Stomach (tissue), 9 donors: ENCODE results near the gene DDAH1. TPM values are rescaled to one million over a fixed set of nuclear protein-coding genes. Genes with fewer than 3 reads are reported as not detected.

Experiments
- DNase-seq, 2 donors: peaks; one replicate each; pipeline versions ENCODE4 v3.0.0 to v3.0.0-alpha.2; 2013 to 2019
- H3K27ac ChIP-seq, 5 donors: fragments of 200-600 bp in 4 of 5; sonication (generic) in 4 of 5; one replicate each; pipeline ENCODE4 v1.5.1; 2013 to 2019; ENCODE audit warnings: mild to moderate bottlenecking in 1 of 5, moderate library complexity in 1 of 5
- H3K27me3 ChIP-seq, 3 donors: fragments of 200-600 bp; sonication (generic); one replicate each; pipeline ENCODE4 v1.5.1; 2017 to 2019; ENCODE audit warnings: mixed run types in 1 of 3
- H3K36me3 ChIP-seq, 4 donors: fragments of 200-600 bp; sonication (generic); 1 replicate in 3 of 4; 2 replicates in 1 of 4; pipeline ENCODE4 v1.5.1; 2016 to 2019
- H3K4me1 ChIP-seq, 4 donors: fragments of 200-600 bp; sonication (generic); one replicate each; pipeline ENCODE4 v1.5.1; 2016 to 2019
- H3K4me3 ChIP-seq, 4 donors: fragments of 200-600 bp; sonication (generic) in 3 of 4; one replicate each; pipeline ENCODE4 v1.5.1; 2016 to 2019; ENCODE audit warnings: mild to moderate bottlenecking in 1 of 4
- H3K9me3 ChIP-seq, 4 donors: fragments of 200-600 bp; sonication (generic); one replicate each; pipeline ENCODE4 v1.5.1; 2016 to 2019
- EP300 ChIP-seq: sonication (generic); formaldehyde crosslinking; IDR thresholded peaks from one replicate; pipeline ENCODE4 v1.6.1; 2017; ENCODE audit warnings: antibody characterized with exemption
- POLR2A ChIP-seq, 4 donors: fragments of 450-650 bp; IDR thresholded peaks; one replicate each; pipeline ENCODE4 v1.6.1; 2016; ENCODE audit warnings: antibody characterized with exemption in 4 of 4, control low read depth in 2 of 4, mild to moderate bottlenecking in 1 of 4, moderate library complexity in 1 of 4
- POLR2AphosphoS5 ChIP-seq, 3 donors: sonication (generic); formaldehyde crosslinking; IDR thresholded peaks; one replicate each; pipeline ENCODE4 v1.6.1; 2016; ENCODE audit warnings: antibody characterized with exemption in 3 of 3
- WGBS, 5 donors: extraction: QIAGEN DNeasy Blood & Tissue Kit in 3 of 5; methylation state at CpG; one replicate each; pipeline versions ENCODE4 v1.1.5 to v1.1.7; 2013 to 2018; 5-methylcytosine and 5-hydroxymethylcytosine counted together
- intact Hi-C: fragments of 100-400 bp; cut with DNase I; formaldehyde crosslinking; loops from one replicate; pipeline ENCODE4 v1.15.1; 2023; ENCODE audit warnings: low total_unique reads
- polyA plus RNA-seq, 3 donors: library from polyadenylated mRNA; stranded (reverse); fragments of 200-250 nt; gene quantifications; one replicate each; pipeline ENCODE4 v1.2.3, GENCODE V29; 2013
- total RNA-seq, 5 donors: library from RNA; depleted of rRNA; stranded (reverse); fragments of >200 nt; gene quantifications; one replicate each; pipeline versions ENCODE4 v1.1.0 to v1.2.3, GENCODE V29; 2014 to 2016
- TF ChIP-seq, protein P1 (sequence below), 7 experiments: fragments of 450-650 bp in 4 of 7; fragments of 200-600 bp in 3 of 7; sonication (generic) in 3 of 7; IDR thresholded peaks; one replicate each; pipeline ENCODE4 v1.5.1; 2016 to 2019; ENCODE audit warnings: antibody characterized with exemption in 7 of 7, control low read depth in 2 of 7, mild to moderate bottlenecking in 1 of 7
- donor health status: healthy with polysubstance abuse.
- donor health status: Bipolar disorder and iron deficiency.
- donor health status: healthy.

The DDAH1 gene
- total and polyA plus RNA-seq, 8 donors = 10.6 to 113 (median 42.3) TPM

DNA sequence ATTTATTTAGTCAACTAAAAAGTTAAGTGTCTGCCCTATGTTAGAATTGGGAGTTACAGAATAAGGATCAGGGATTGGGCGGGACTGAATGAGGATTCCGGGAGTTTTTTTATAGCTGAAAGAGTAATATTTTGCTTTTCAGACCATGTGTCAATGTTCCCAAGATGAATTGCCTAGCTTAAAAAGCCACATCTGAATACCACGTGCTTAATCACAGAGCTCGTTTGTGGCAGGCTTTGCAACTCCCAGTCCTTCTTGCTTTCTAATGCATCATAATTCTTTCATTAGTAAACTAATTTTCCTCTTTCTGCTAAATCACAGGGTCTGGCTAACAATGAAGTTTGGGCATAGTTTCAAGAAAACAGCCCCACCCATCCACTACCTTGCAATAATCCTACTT lies 184.3 kb downstream of the DDAH1 start:
- WGBS, 5 donors = 67 to 82% (median 75%) methylated on average over 4 of the region's 4 CpGs
- no peak overlapping the region for H3K27ac ChIP-seq
- H3K4me1 ChIP-seq = peaks cover 0 to 30% (median 17%) of the 10 kb centered on the region in 4 donors
- DNase-seq = no peak
- TF ChIP-seq EP300 (no peak), POLR2AphosphoS5 (IDR thresholded peaks at IDR 0.05) (no peak), POLR2A (IDR thresholded peaks at IDR 0.05) (no peak)
- TF ChIP-seq, protein P1, sequence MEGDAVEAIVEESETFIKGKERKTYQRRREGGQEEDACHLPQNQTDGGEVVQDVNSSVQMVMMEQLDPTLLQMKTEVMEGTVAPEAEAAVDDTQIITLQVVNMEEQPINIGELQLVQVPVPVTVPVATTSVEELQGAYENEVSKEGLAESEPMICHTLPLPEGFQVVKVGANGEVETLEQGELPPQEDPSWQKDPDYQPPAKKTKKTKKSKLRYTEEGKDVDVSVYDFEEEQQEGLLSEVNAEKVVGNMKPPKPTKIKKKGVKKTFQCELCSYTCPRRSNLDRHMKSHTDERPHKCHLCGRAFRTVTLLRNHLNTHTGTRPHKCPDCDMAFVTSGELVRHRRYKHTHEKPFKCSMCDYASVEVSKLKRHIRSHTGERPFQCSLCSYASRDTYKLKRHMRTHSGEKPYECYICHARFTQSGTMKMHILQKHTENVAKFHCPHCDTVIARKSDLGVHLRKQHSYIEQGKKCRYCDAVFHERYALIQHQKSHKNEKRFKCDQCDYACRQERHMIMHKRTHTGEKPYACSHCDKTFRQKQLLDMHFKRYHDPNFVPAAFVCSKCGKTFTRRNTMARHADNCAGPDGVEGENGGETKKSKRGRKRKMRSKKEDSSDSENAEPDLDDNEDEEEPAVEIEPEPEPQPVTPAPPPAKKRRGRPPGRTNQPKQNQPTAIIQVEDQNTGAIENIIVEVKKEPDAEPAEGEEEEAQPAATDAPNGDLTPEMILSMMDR (IDR thresholded peaks at IDR 0.05) = no peak
- H3K36me3 ChIP-seq = no peaks in the 10 kb centered on the region
- H3K27me3 ChIP-seq = no peaks in the 10 kb centered on the region
- no peak overlapping the region for H3K4me3 ChIP-seq
- no peaks in the 10 kb centered on the region for H3K9me3 ChIP-seq
- intact Hi-C loops = no loop called here

DNA sequence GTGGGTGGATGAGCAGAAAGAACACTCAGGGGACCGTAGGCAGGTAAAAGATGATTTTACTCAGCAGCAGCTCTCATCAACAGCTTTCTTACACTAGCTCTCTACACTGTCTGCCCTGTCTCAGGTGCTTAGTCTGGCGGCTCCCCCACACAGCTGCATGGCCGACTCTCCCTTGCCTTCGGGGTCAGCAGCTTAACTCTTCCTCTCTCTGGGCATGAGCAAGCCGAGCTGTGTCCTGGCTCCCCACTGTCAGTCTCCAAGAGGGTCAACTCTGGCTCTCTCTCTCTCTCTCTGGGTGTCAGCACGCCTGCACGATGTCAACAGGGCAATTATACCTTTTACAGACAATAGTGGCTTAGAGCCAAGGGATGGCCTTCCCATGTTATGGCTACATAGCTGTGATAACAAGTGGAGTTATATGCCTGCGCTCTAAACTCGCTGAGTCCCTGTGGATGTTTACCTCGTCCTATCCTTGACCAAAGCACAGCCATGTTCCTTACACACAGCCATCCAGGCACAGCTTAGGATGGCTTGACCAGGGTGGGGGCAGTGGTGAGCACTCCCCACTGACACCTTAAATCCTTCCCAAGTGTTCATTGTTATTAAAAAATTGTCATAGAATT lies 185.4 kb downstream of the DDAH1 start:
- Histone ChIP-seq H3K9me3 (no peaks in the 10 kb centered on the region), H3K4me1 (peaks cover 0 to 40% (median 26%) of the 10 kb centered on the region in 4 donors), H3K4me3 (no peak overlapping the region), H3K36me3 (no peaks in the 10 kb centered on the region), H3K27me3 (no peaks in the 10 kb centered on the region), H3K27ac (peak overlapping the region; percentile 5 to 80 (median 67))
- TF ChIP-seq POLR2A (IDR thresholded peaks at IDR 0.05) = no peak
- no peak for TF ChIP-seq EP300
- no peak for TF ChIP-seq POLR2AphosphoS5 (IDR thresholded peaks at IDR 0.05)
- TF ChIP-seq, protein P1 (IDR thresholded peaks at IDR 0.05) = no peak
- DNase-seq = no peak
- intact Hi-C loops = no loop called here
- 76 to 89% (median 78%) methylated on average over 9 to 10 of the region's 10 CpGs for WGBS, 5 donors

DNA sequence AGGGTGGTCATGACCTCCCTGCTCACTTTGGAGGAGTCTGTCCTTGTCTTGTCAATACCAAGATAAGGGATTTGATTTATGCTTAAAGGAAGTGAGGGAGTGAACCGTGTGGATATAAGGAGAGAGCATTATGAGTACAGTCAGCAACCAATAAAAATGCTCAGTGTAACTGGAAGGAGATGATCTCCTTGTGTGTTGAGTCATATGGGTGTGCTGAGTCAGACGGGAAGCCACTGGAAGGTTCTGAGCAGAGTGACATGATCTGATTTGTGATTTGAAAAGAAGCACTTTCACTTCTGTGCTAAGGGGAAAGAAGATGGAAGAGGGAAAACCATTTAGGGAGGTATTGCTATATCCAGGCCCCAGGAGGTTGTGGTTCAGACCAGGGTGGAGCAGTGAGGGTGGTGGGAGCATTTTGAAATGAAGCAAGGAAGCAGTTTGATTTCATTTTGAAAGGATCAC lies 186.1 kb downstream of the DDAH1 start:
- peak; percentile 53 to 66 for DNase-seq
- Histone ChIP-seq H3K27ac (peak overlapping the region; percentile 5 to 80 (median 67)), H3K27me3 (no peaks in the 10 kb centered on the region), H3K36me3 (no peaks in the 10 kb centered on the region), H3K9me3 (no peaks in the 10 kb centered on the region), H3K4me1 (peaks cover 0 to 45% (median 31%) of the 10 kb centered on the region in 4 donors), H3K4me3 (no peak overlapping the region)
- WGBS, 5 donors = 13 to 20% (median 15%) methylated on average over 2 of the region's 2 CpGs
- intact Hi-C loops = no loop called here
- TF ChIP-seq, protein P1 (IDR thresholded peaks at IDR 0.05) = no peak
- TF ChIP-seq POLR2A (IDR thresholded peaks at IDR 0.05) = no peak
- TF ChIP-seq POLR2AphosphoS5 (IDR thresholded peaks at IDR 0.05) = peak in 2 of 3 donors; percentile 38 to 79
- no peak for TF ChIP-seq EP300

DNA sequence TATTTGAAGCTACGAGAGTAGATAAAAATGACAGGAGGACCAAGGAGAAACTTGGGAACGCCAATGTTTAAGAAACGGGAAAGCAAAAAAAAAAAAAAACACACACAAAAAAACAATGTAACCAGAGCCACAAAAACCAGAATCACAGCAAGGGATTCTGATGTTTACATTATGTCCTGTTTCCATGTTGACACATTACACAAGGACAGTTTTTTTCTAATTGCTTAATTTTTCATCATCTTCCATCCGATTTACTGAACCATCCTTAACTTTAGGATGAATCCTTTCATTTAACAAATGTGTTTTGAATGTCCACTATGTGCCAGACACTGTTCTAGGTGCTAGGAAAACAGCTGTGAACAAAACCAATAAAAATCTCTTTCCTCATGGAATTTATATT lies 187.2 kb downstream of the DDAH1 start:
- DNase-seq = no peak
- TF ChIP-seq POLR2A (IDR thresholded peaks at IDR 0.05) (no peak), EP300 (no peak), POLR2AphosphoS5 (IDR thresholded peaks at IDR 0.05) (no peak)
- TF ChIP-seq, protein P1 (IDR thresholded peaks at IDR 0.05) = no peak
- intact Hi-C loops = no loop called here
- Histone ChIP-seq H3K4me1 (peaks cover 0 to 49% (median 35%) of the 10 kb centered on the region in 4 donors), H3K36me3 (peaks cover 0 to 2% (median under 1%) of the 10 kb centered on the region in 4 donors), H3K27me3 (no peaks in the 10 kb centered on the region), H3K27ac (peak overlapping the region in 4 of 5 donors; percentile 67 to 99 (median 82)), H3K4me3 (no peak overlapping the region), H3K9me3 (no peaks in the 10 kb centered on the region)
- 81 to 90% (median 85%) methylated on average over 4 of the region's 4 CpGs for WGBS, 5 donors
